HG02642 (cell line): ENCODE data around the gene ZDHHC14.

Experiments
- ATAC-seq: cut with Tn5 transposase; IDR thresholded peaks from one replicate; pipeline ENCODE4 v1.9.1; 2021; ENCODE audit warnings: mild to moderate bottlenecking; ENCODE audit not compliant: unreplicated experiment, poor library complexity

The ZDHHC14 gene

GRCh38 chr6:157670466-157671186 lies 289.6 kb downstream of the ZDHHC14 start:
- ATAC-seq: no peak

- ATAC-seq: no peak
Measured at GRCh38 chr6:157672726-157673412, 291.9 kb downstream of the ZDHHC14 start.

- no peak for ATAC-seq
Measured at GRCh38 chr6:157673596-157673995, 292.6 kb downstream of the ZDHHC14 start.

- ATAC-seq: no peak
Measured at GRCh38 chr6:157674061-157674460, 293.1 kb downstream of the ZDHHC14 start.

GRCh38 chr6:157675831-157676230 lies 294.8 kb downstream of the ZDHHC14 start:
- ATAC-seq: no peak

GRCh38 chr6:157676241-157676640 lies 295.3 kb downstream of the ZDHHC14 start:
- ATAC-seq: no peak

- ATAC-seq: no peak
Measured at GRCh38 chr6:157677235-157677634, 296.2 kb downstream of the ZDHHC14 start.

GRCh38 chr6:157679605-157680580 lies 298.9 kb downstream of the ZDHHC14 start:
- ATAC-seq: no peak

GRCh38 chr6:157681041-157681650 lies 300.2 kb downstream of the ZDHHC14 start:
- no peak for ATAC-seq

- ATAC-seq: no peak
Measured at GRCh38 chr6:157682856-157683481, 302.0 kb downstream of the ZDHHC14 start.

- no peak for ATAC-seq
Measured at GRCh38 chr6:157683707-157684106, 302.7 kb downstream of the ZDHHC14 start.

GRCh38 chr6:157684620-157685299 lies 303.8 kb downstream of the ZDHHC14 start:
- no peak for ATAC-seq

GRCh38 chr6:157685596-157686280 lies 304.7 kb downstream of the ZDHHC14 start:
- no peak for ATAC-seq

GRCh38 chr6:157688275-157688959 lies 307.4 kb downstream of the ZDHHC14 start:
- ATAC-seq: no peak

GRCh38 chr6:157688960-157689599 lies 308.1 kb downstream of the ZDHHC14 start:
- no peak for ATAC-seq

GRCh38 chr6:157689875-157690274 lies 308.9 kb downstream of the ZDHHC14 start:
- no peak for ATAC-seq

- no peak for ATAC-seq
Measured at GRCh38 chr6:157690441-157691210, 309.6 kb downstream of the ZDHHC14 start.
